Gastroesophageal sphincter (tissue), 4 donors: ENCODE measurements around the gene PLEKHA8. TPM values are rescaled to one million over a fixed set of nuclear protein-coding genes. Genes with fewer than 3 reads are reported as not detected.

Experiments used
- ATAC-seq: fragments of 150-250 bp; one replicate; pipeline ENCODE4 v1.9.1; 2016; ENCODE audit warnings: mild to moderate bottlenecking, moderate library complexity
- H3K27ac ChIP-seq, 4 donors: fragments of 200-600 bp; sonication (generic) in 3 of 4; 1 replicate in 3 of 4; 2 replicates in 1 of 4; pipeline ENCODE4 v1.5.1; 2016 to 2019
- H3K27me3 ChIP-seq: fragments of 200-600 bp; sonication (generic); one replicate; pipeline ENCODE4 v1.5.1; 2019
- H3K36me3 ChIP-seq, 2 donors: fragments of 200-600 bp; sonication (generic); one replicate each; pipeline ENCODE4 v1.5.1; 2019; ENCODE audit warnings: control low read depth in 1 of 2
- H3K4me1 ChIP-seq, 3 donors: fragments of 200-600 bp; sonication (generic); 1 replicate in 2 of 3; 2 replicates in 1 of 3; pipeline ENCODE4 v1.5.1; 2016 to 2019; ENCODE audit warnings: control low read depth in 2 of 3
- H3K4me3 ChIP-seq, 2 donors: fragments of 200-600 bp; sonication (generic); one replicate each; pipeline ENCODE4 v1.5.1; 2019; ENCODE audit warnings: mild to moderate bottlenecking in 1 of 2, moderate library complexity in 1 of 2
- H3K9me3 ChIP-seq, 3 donors: fragments of 200-600 bp; sonication (generic); one replicate each; pipeline ENCODE4 v1.5.1; 2017 to 2019; ENCODE audit warnings: control low read depth in 2 of 3
- CTCF ChIP-seq, 4 experiments: fragments of 200-600 bp in 2 of 4; fragments of 450-650 bp in 2 of 4; sonication (generic) in 1 of 4; IDR thresholded peaks; one replicate each; pipeline ENCODE4 v1.5.1; 2017 to 2019; ENCODE audit warnings: antibody characterized with exemption in 4 of 4, mild to moderate bottlenecking in 2 of 4, moderate library complexity in 2 of 4
- EP300 ChIP-seq: sonication (generic); formaldehyde crosslinking; IDR thresholded peaks from one replicate; pipeline ENCODE4 v1.6.1; 2017; ENCODE audit warnings: antibody characterized with exemption, mild to moderate bottlenecking
- POLR2A ChIP-seq, 2 donors: fragments of 450-650 bp; IDR thresholded peaks; one replicate each; pipeline ENCODE4 v1.6.1; 2017; ENCODE audit warnings: antibody characterized with exemption in 2 of 2, mild to moderate bottlenecking in 2 of 2, moderate library complexity in 1 of 2
- POLR2AphosphoS5 ChIP-seq: sonication (generic); formaldehyde crosslinking; IDR thresholded peaks from one replicate; pipeline ENCODE4 v1.6.1; 2017; ENCODE audit warnings: antibody characterized with exemption
- WGBS, 2 donors: methylation state at CpG; one replicate each; pipeline ENCODE4 v1.1.5; 2018; ENCODE audit warnings: low coverage in 1 of 2; 5-methylcytosine and 5-hydroxymethylcytosine counted together
- total RNA-seq, 4 donors: library from RNA; depleted of rRNA; stranded (reverse); fragments of >200 nt; gene quantifications; one replicate each; pipeline ENCODE4 v1.1.0, GENCODE V29; 2016

PLEKHA8 gene
- total RNA-seq, 4 donors from 2014 or later = 7.5 to 16.3 (median 11.4) TPM

- H3K4me3 ChIP-seq = no peak overlapping the region
- no peak overlapping the region for H3K27ac ChIP-seq
- H3K27me3 ChIP-seq = no peaks in the 10 kb centered on the region
- H3K9me3 ChIP-seq = no peaks in the 10 kb centered on the region
- no peak for ATAC-seq
- H3K36me3 ChIP-seq = peaks cover 0 to 23% of the 10 kb centered on the region in 2 donors
- 70 to 100% methylated on average over 1 of the region's 1 CpG for WGBS, 2 donors
- no peak for TF ChIP-seq POLR2AphosphoS5
- TF ChIP-seq CTCF (IDR thresholded peaks at IDR 0.05) = no peak
- TF ChIP-seq POLR2A (IDR thresholded peaks at IDR 0.05) = no peak
- no peak for TF ChIP-seq EP300
- peaks cover 4 to 26% (median 9%) of the 10 kb centered on the region in 3 donors for H3K4me1 ChIP-seq
Measured at GRCh38 chr7:30020535-30020934, 7.7 kb upstream of the PLEKHA8 start.

- Histone ChIP-seq H3K4me1 (peaks cover 7 to 41% (median 18%) of the 10 kb centered on the region in 3 donors), H3K4me3 (no peak overlapping the region), H3K36me3 (peaks cover 0 to 4% of the 10 kb centered on the region in 2 donors), H3K9me3 (no peaks in the 10 kb centered on the region), H3K27me3 (no peaks in the 10 kb centered on the region), H3K27ac (no peak overlapping the region)
- ATAC-seq = no peak
- TF ChIP-seq EP300 = no peak
- no peak for TF ChIP-seq CTCF (IDR thresholded peaks at IDR 0.05)
- no peak for TF ChIP-seq POLR2AphosphoS5
- TF ChIP-seq POLR2A (IDR thresholded peaks at IDR 0.05) = no peak
Measured at GRCh38 chr7:30022991-30023390, 5.2 kb upstream of the PLEKHA8 start.

- Histone ChIP-seq H3K27ac (no peak overlapping the region), H3K9me3 (no peaks in the 10 kb centered on the region), H3K4me1 (peaks cover 7 to 41% (median 18%) of the 10 kb centered on the region in 3 donors), H3K36me3 (no peaks in the 10 kb centered on the region), H3K4me3 (no peak overlapping the region), H3K27me3 (no peaks in the 10 kb centered on the region)
- TF ChIP-seq POLR2AphosphoS5 (no peak), CTCF (IDR thresholded peaks at IDR 0.05) (no peak), POLR2A (IDR thresholded peaks at IDR 0.05) (no peak), EP300 (no peak)
- ATAC-seq = no peak
- 93 to 98% methylated on average over 4 to 6 of the region's 6 CpGs for WGBS, 2 donors
Measured at GRCh38 chr7:30023524-30023923, 4.7 kb upstream of the PLEKHA8 start.

- Histone ChIP-seq H3K9me3 (no peaks in the 10 kb centered on the region), H3K36me3 (no peaks in the 10 kb centered on the region), H3K27ac (peak within 1 kb of the TSS; percentile 83 to 96 (median 92)), H3K4me3 (peak within 1 kb of the TSS; percentile 81 to 96), H3K4me1 (peaks cover 15 to 57% (median 23%) of the 10 kb centered on the region in 3 donors), H3K27me3 (no peaks in the 10 kb centered on the region)
- ATAC-seq = peak; percentile 98
- WGBS, 2 donors = 0 to 1% methylated on average over 16 to 26 of the region's 35 CpGs
- TF ChIP-seq POLR2AphosphoS5 (peak; percentile 65), CTCF (IDR thresholded peaks at IDR 0.05) (no peak), EP300 (no peak), POLR2A (IDR thresholded peaks at IDR 0.05) (peak in 1 of 2 donors; percentile 16)
Measured at GRCh38 chr7:30026229-30027064, 1.8 kb upstream of the PLEKHA8 start, which contains the start of gene FKBP14. FKBP14 (minus strand) TSS chr7:30026702; CDS start chr7:30026508, 194 bp downstream.

- TF ChIP-seq CTCF (IDR thresholded peaks at IDR 0.05) (no peak), POLR2AphosphoS5 (no peak), EP300 (no peak), POLR2A (IDR thresholded peaks at IDR 0.05) (no peak)
- WGBS, 2 donors = 0 to 3% methylated on average over 9 to 10 of the region's 10 CpGs
- ATAC-seq = peak; percentile 3
Measured at GRCh38 chr7:30027065-30027456, 1.2 kb upstream of the PLEKHA8 start.

More at GRCh38 chr7:30027065-30027456, 1.2 kb upstream of the PLEKHA8 start:
- H3K27ac ChIP-seq = peak overlapping the region; percentile 83 to 96 (median 92)
- H3K27me3 ChIP-seq = no peaks in the 10 kb centered on the region
- H3K4me1 ChIP-seq = peaks cover 15 to 60% (median 23%) of the 10 kb centered on the region in 3 donors
- peak overlapping the region; percentile 81 to 96 for H3K4me3 ChIP-seq
- H3K36me3 ChIP-seq = no peaks in the 10 kb centered on the region
- H3K9me3 ChIP-seq = no peaks in the 10 kb centered on the region
